Hematopoietic multipotent progenitor cell treated with erythropoietin and hydrocortisone succinate and interleukin-3 and kit ligand, for 15 days (in vitro differentiated cells): ENCODE measurements around the gene LCT.
"Not testable (repeated sequence)": the region's sequence is repeated elsewhere in the genome, so short reads cannot be mapped to it uniquely, and the experiment has no call there.

Experiments
- DNase-seq: peaks from one replicate; pipeline ENCODE4 v3.0.0-alpha.2; 2015; ENCODE audit warnings: low spot score

LCT gene

GRCh38 chr2:135797497-135798274 lies 39.3 kb downstream of the LCT start:
- DNase-seq = peak; percentile 70

GRCh38 chr2:135796606-135797005 lies 40.4 kb downstream of the LCT start:
- DNase-seq = no peak

- DNase-seq = not testable (repeated sequence)
Measured at GRCh38 chr2:135795641-135796040, 41.3 kb downstream of the LCT start.

- no peak for DNase-seq
Measured at GRCh38 chr2:135792401-135793150, 44.4 kb downstream of the LCT start.

GRCh38 chr2:135791418-135792190 lies 45.4 kb downstream of the LCT start:
- no peak for DNase-seq

GRCh38 chr2:135790423-135790822 lies 46.6 kb downstream of the LCT start:
- no peak for DNase-seq

- DNase-seq = no peak
Measured at GRCh38 chr2:135786823-135787222, 50.2 kb downstream of the LCT start.

- no peak for DNase-seq
Measured at GRCh38 chr2:135785032-135785431, 52.0 kb downstream of the LCT start.

GRCh38 chr2:135783439-135783838 lies 53.5 kb downstream of the LCT start:
- no peak for DNase-seq

GRCh38 chr2:135782231-135782630 lies 54.8 kb downstream of the LCT start:
- DNase-seq = no peak

- no peak for DNase-seq
Measured at GRCh38 chr2:135776367-135776766, 60.6 kb downstream of the LCT start.

- DNase-seq = no peak
Measured at GRCh38 chr2:135775420-135775819, 61.6 kb downstream of the LCT start.

- DNase-seq = no peak
Measured at GRCh38 chr2:135773917-135774316, 63.1 kb downstream of the LCT start.

- DNase-seq = no peak
Measured at GRCh38 chr2:135773319-135773718, 63.7 kb downstream of the LCT start.

- no peak for DNase-seq
Measured at GRCh38 chr2:135768863-135769262, 68.1 kb downstream of the LCT start.

- DNase-seq = no peak
Measured at GRCh38 chr2:135762530-135762929, 74.5 kb downstream of the LCT start.

- no peak for DNase-seq
Measured at GRCh38 chr2:135762022-135762421, 75.0 kb downstream of the LCT start.

GRCh38 chr2:135756692-135757091 lies 80.3 kb downstream of the LCT start:
- DNase-seq = no peak

- DNase-seq = no peak
Measured at GRCh38 chr2:135755573-135755972, 81.4 kb downstream of the LCT start.

- no peak for DNase-seq
Measured at GRCh38 chr2:135745545-135745944, 91.4 kb downstream of the LCT start.

- peak; percentile 22 for DNase-seq
Measured at GRCh38 chr2:135744760-135745314, 92.1 kb downstream of the LCT start.

- no peak for DNase-seq
Measured at GRCh38 chr2:135743860-135744259, 93.1 kb downstream of the LCT start.
